ENCODE results near the gene HOXD1.

The HOXD1 gene

GRCh38 chr2:176178038-176178756 lies 10.3 kb upstream of the HOXD1 start:
- peaks cover 33% of the 10 kb centered on the region for H3K27me3 Mint-ChIP-seq
- ATAC-seq (ENCODE audit: low read depth) (no peak), DNase-seq (ENCODE audit: low spot score in 2 of 2) (no peak)
- H3K4me3 Mint-ChIP-seq, result peak overlapping the region; percentile 32
- H3K27ac Mint-ChIP-seq, result no peak overlapping the region
- H3K9me3 Mint-ChIP-seq, result no peaks in the 10 kb centered on the region
- H3K36me3 Mint-ChIP-seq, result no peaks in the 10 kb centered on the region
- peaks cover 2% of the 10 kb centered on the region for H3K4me1 Mint-ChIP-seq

GRCh38 chr2:176178757-176179295 lies 9.6 kb upstream of the HOXD1 start:
- no peak for ATAC-seq (ENCODE audit: low read depth)
- Mint-ChIP-seq H3K4me3 (no peak overlapping the region), H3K27me3 (peaks cover 35% of the 10 kb centered on the region), H3K9me3 (no peaks in the 10 kb centered on the region), H3K36me3 (no peaks in the 10 kb centered on the region), H3K4me1 (no peaks in the 10 kb centered on the region), H3K27ac (no peak overlapping the region)
- no peak for DNase-seq (ENCODE audit: low spot score in 2 of 2)

GRCh38 chr2:176181551-176181950 lies 6.9 kb upstream of the HOXD1 start:
- Mint-ChIP-seq H3K36me3 (no peaks in the 10 kb centered on the region), H3K27ac (no peak overlapping the region), H3K4me3 (no peak overlapping the region), H3K4me1 (no peaks in the 10 kb centered on the region), H3K27me3 (peaks cover 30% of the 10 kb centered on the region), H3K9me3 (no peaks in the 10 kb centered on the region)
- no peak for DNase-seq (ENCODE audit: low spot score in 2 of 2)
- no peak for ATAC-seq (ENCODE audit: low read depth)

GRCh38 chr2:176182671-176183070 lies 5.8 kb upstream of the HOXD1 start:
- Mint-ChIP-seq H3K27ac (no peak overlapping the region), H3K27me3 (peaks cover 26% of the 10 kb centered on the region), H3K4me3 (no peak overlapping the region), H3K36me3 (no peaks in the 10 kb centered on the region), H3K4me1 (peaks cover 4% of the 10 kb centered on the region), H3K9me3 (no peaks in the 10 kb centered on the region)
- DNase-seq (ENCODE audit: low spot score in 2 of 2) (no peak), ATAC-seq (ENCODE audit: low read depth) (no peak)

- H3K9me3 Mint-ChIP-seq, result no peaks in the 10 kb centered on the region
- H3K4me3 Mint-ChIP-seq, result no peak overlapping the region
- DNase-seq (ENCODE audit: low spot score in 2 of 2) (no peak), ATAC-seq (ENCODE audit: low read depth) (no peak)
- H3K27ac Mint-ChIP-seq, result no peak overlapping the region
- peaks cover 14% of the 10 kb centered on the region for H3K4me1 Mint-ChIP-seq
- peaks cover 22% of the 10 kb centered on the region for H3K27me3 Mint-ChIP-seq
- no peaks in the 10 kb centered on the region for H3K36me3 Mint-ChIP-seq
Measured at GRCh38 chr2:176184749-176185148, 3.7 kb upstream of the HOXD1 start.

GRCh38 chr2:176186024-176186423 lies 2.4 kb upstream of the HOXD1 start:
- Mint-ChIP-seq H3K36me3 (no peaks in the 10 kb centered on the region), H3K9me3 (no peaks in the 10 kb centered on the region), H3K27me3 (peaks cover 16% of the 10 kb centered on the region), H3K4me1 (peaks cover 14% of the 10 kb centered on the region), H3K27ac (no peak overlapping the region), H3K4me3 (no peak overlapping the region)
- ATAC-seq (ENCODE audit: low read depth) (no peak), DNase-seq (ENCODE audit: low spot score in 2 of 2) (no peak)

GRCh38 chr2:176187200-176187898 lies 1.1 kb upstream of the HOXD1 start:
- DNase-seq (ENCODE audit: low spot score in 2 of 2), result no peak
- no peaks in the 10 kb centered on the region for H3K9me3 Mint-ChIP-seq
- no peaks in the 10 kb centered on the region for H3K36me3 Mint-ChIP-seq
- H3K4me1 Mint-ChIP-seq, result peaks cover 14% of the 10 kb centered on the region
- H3K4me3 Mint-ChIP-seq, result peak overlapping the region; percentile 89
- no peak overlapping the region for H3K27ac Mint-ChIP-seq
- peaks cover 16% of the 10 kb centered on the region for H3K27me3 Mint-ChIP-seq
- no peak for ATAC-seq (ENCODE audit: low read depth)

- Mint-ChIP-seq H3K36me3 (no peaks in the 10 kb centered on the region), H3K4me3 (peak overlapping the region; percentile 69), H3K27me3 (peaks cover 15% of the 10 kb centered on the region), H3K4me1 (peaks cover 14% of the 10 kb centered on the region), H3K9me3 (no peaks in the 10 kb centered on the region), H3K27ac (no peak overlapping the region)
- DNase-seq (ENCODE audit: low spot score in 2 of 2), result no peak
- ATAC-seq (ENCODE audit: low read depth), result no peak
Measured at GRCh38 chr2:176188774-176189680, 559 bp downstream of the HOXD1 start.

GRCh38 chr2:176189681-176190641 lies 1.5 kb downstream of the HOXD1 start:
- Mint-ChIP-seq H3K27me3 (peaks cover 19% of the 10 kb centered on the region), H3K36me3 (no peaks in the 10 kb centered on the region), H3K27ac (no peak overlapping the region), H3K9me3 (no peaks in the 10 kb centered on the region), H3K4me3 (peak overlapping the region; percentile 69), H3K4me1 (peaks cover 14% of the 10 kb centered on the region)
- no peak for DNase-seq (ENCODE audit: low spot score in 2 of 2)
- no peak for ATAC-seq (ENCODE audit: low read depth)

- H3K27ac Mint-ChIP-seq, result no peak overlapping the region
Measured at GRCh38 chr2:176192351-176192750, 3.9 kb downstream of the HOXD1 start.

GRCh38 chr2:176193048-176193447 lies 4.6 kb downstream of the HOXD1 start:
- H3K36me3 Mint-ChIP-seq, result no peaks in the 10 kb centered on the region
- ATAC-seq (ENCODE audit: low read depth) (no peak), DNase-seq (ENCODE audit: low spot score in 2 of 2) (no peak)
- H3K4me3 Mint-ChIP-seq, result no peak overlapping the region
- peaks cover 6% of the 10 kb centered on the region for H3K4me1 Mint-ChIP-seq
- no peak overlapping the region for H3K27ac Mint-ChIP-seq
- no peaks in the 10 kb centered on the region for H3K9me3 Mint-ChIP-seq
- H3K27me3 Mint-ChIP-seq, result peaks cover 19% of the 10 kb centered on the region

More at GRCh38 chr2:176192351-176192750, 3.9 kb downstream of the HOXD1 start:
- ATAC-seq (ENCODE audit: low read depth) (no peak), DNase-seq (ENCODE audit: low spot score in 2 of 2) (no peak)
- Mint-ChIP-seq H3K27me3 (peaks cover 22% of the 10 kb centered on the region), H3K36me3 (no peaks in the 10 kb centered on the region), H3K9me3 (no peaks in the 10 kb centered on the region), H3K4me3 (no peak overlapping the region), H3K4me1 (peaks cover 13% of the 10 kb centered on the region)

GRCh38 chr2:176199902-176200301 lies 11.4 kb downstream of the HOXD1 start:
- no peaks in the 10 kb centered on the region for H3K36me3 Mint-ChIP-seq
- no peak for ATAC-seq (ENCODE audit: low read depth)
- H3K27ac Mint-ChIP-seq, result no peak overlapping the region
- H3K4me1 Mint-ChIP-seq, result no peaks in the 10 kb centered on the region
- no peak for DNase-seq (ENCODE audit: low spot score in 2 of 2)
- peaks cover 14% of the 10 kb centered on the region for H3K27me3 Mint-ChIP-seq
- H3K9me3 Mint-ChIP-seq, result peaks cover 3% of the 10 kb centered on the region
- no peak overlapping the region for H3K4me3 Mint-ChIP-seq

GRCh38 chr2:176200971-176201370 lies 12.5 kb downstream of the HOXD1 start:
- H3K4me1 Mint-ChIP-seq, result no peaks in the 10 kb centered on the region
- no peak overlapping the region for H3K27ac Mint-ChIP-seq
- H3K4me3 Mint-ChIP-seq, result no peak overlapping the region
- no peak for DNase-seq (ENCODE audit: low spot score in 2 of 2)
- H3K27me3 Mint-ChIP-seq, result peaks cover 12% of the 10 kb centered on the region
- no peak for ATAC-seq (ENCODE audit: low read depth)
- peaks cover 3% of the 10 kb centered on the region for H3K9me3 Mint-ChIP-seq
- H3K36me3 Mint-ChIP-seq, result no peaks in the 10 kb centered on the region
